Measurements from ENCODE around the gene TMEM259. TPM values are rescaled to one million over a fixed set of nuclear protein-coding genes. Genes with fewer than 3 reads are reported as not detected.

Gene TMEM259
- total and polyA plus RNA-seq, 2 donors (not counting 1 experiment from before 2014, with no cell fraction given) = 373 to 607 TPM

GRCh38 chr19:1063030-1063908 lies 42.3 kb upstream of the TMEM259 start:
- Histone ChIP-seq H3K4me3 (ENCODE audit: control extremely low read depth in 1 of 5, extremely low read depth in 1 of 5, insufficient read depth in 1 of 5, low read depth in 2 of 5, low read length in 4 of 5) (no peak overlapping the region), H3K9me3 (ENCODE audit: control extremely low read depth in 1 of 3, control insufficient read depth in 2 of 3, insufficient read depth in 1 of 3, low read length in 2 of 3) (peaks cover 0 to 44% (median 7%) of the 10 kb centered on the region in 3 donors), H3K79me2 (ENCODE audit: control insufficient read depth, insufficient read depth, low read length) (peaks cover 17% of the 10 kb centered on the region), H3K27ac (ENCODE audit: low read length in 2 of 2) (no peak overlapping the region), H2AFZ (ENCODE audit: insufficient read depth, low read depth, low read length, poor library complexity, severe bottlenecking) (no peak overlapping the region), H3K9ac (ENCODE audit: low read length) (no peak overlapping the region), H4K20me1 (ENCODE audit: control insufficient read depth, insufficient read depth, low read length, poor library complexity, severe bottlenecking) (peaks cover 37% of the 10 kb centered on the region), H3K27me3 (replicated peaks in 1 of 4; ENCODE audit: control extremely low read depth in 1 of 4, control insufficient read depth in 3 of 4, insufficient read depth in 4 of 4, low read length in 3 of 4) (no peaks in the 10 kb centered on the region), H3K36me3 (replicated peaks in 1 of 2; ENCODE audit: control extremely low read depth in 1 of 2, control insufficient read depth in 1 of 2, extremely low read depth in 1 of 2, insufficient read depth in 2 of 2, low read length in 1 of 2) (peaks cover 2 to 21% of the 10 kb centered on the region in 2 experiments), H3K4me1 (ENCODE audit: control insufficient read depth in 2 of 2, insufficient read depth in 2 of 2, low read length in 2 of 2) (peaks cover 25 to 42% of the 10 kb centered on the region in 2 donors), H3K4me2 (replicated peaks; ENCODE audit: low read depth, low read length, poor library complexity, severe bottlenecking) (no peak overlapping the region)
- CTCF ChIA-PET = no interaction called here
- H3K4me3 Mint-ChIP-seq = no peak overlapping the region
- ATAC-seq (ENCODE audit: low read depth) (no peak), DNase-seq (peak; percentile 69)
- TF ChIP-seq CTCF (IDR thresholded peaks at IDR 0.05) = no peak
- TF ChIP-seq EZH2 (IDR thresholded peaks at IDR 0.05; ENCODE audit: borderline replicate concordance, insufficient read depth, low read depth, low read length, poor library complexity, severe bottlenecking) = no peak
- no peak overlapping the region for H3K27ac Mint-ChIP-seq
- intact Hi-C loops (cut with micrococcal nuclease) = loop anchor here (10.0 kb wide), 1 partner anchor 138 kb away; the partner anchor contains the start of gene ARID3A
- WGBS (ENCODE audit: insufficient coverage) = 95% methylated on average over 32 of the region's 37 CpGs
- peaks cover 24% of the 10 kb centered on the region for H3K4me1 Mint-ChIP-seq
- H3K9me3 Mint-ChIP-seq (ENCODE audit: insufficient read depth) = no peaks in the 10 kb centered on the region
- POLR2A ChIA-PET = interaction anchor here (0.5 to 5.4 kb wide), 3 partner anchors 13 to 37 kb away, joined by 3 to 67 read pairs (median 5); no protein-coding TSS in a partner anchor
- H3K27me3 Mint-ChIP-seq = no peaks in the 10 kb centered on the region
